HEK293 (cell line): ENCODE measurements around the gene ROR2.
A peak's percentile ranks its signal among the peaks of the same experiment; 100 is the strongest.

Experiments used
- CTCF ChIA-PET: fragments of 350-600 bp; formaldehyde crosslinking; extraction: SDS; loops from one replicate; lab custom pipeline; 2021; ENCODE audit warnings: antibody characterized with exemption; lab: Yijun Ruan, JAX
- POLR2A ChIA-PET: fragments of 300-600 bp; formaldehyde crosslinking; extraction: SDS; loops from one replicate; lab custom pipeline; 2020; ENCODE audit warnings: antibody characterized with exemption, inconsistent platforms; lab: Yijun Ruan, JAX
- H3K27ac ChIP-seq: fragments of 200-500 bp; sonication (Bioruptor generic); 2 replicates; pipeline ENCODE4 v1.5.1; 2014; ENCODE audit warnings: low read depth, low read length, control low read depth, inconsistent platforms; ENCODE audit errors: extremely low read depth
- H3K36me3 ChIP-seq, 2 experiments: fragments of 200-500 bp in 1 of 2; sonication (Bioruptor generic) in 1 of 2; 1 replicate in 1 of 2; 2 replicates in 1 of 2; pipeline ENCODE4 v1.5.1; 2014 to 2017; ENCODE audit warnings: inconsistent platforms in 2 of 2, low read length in 2 of 2; ENCODE audit not compliant: control insufficient read depth in 2 of 2, insufficient read depth in 1 of 2
- H3K4me1 ChIP-seq: fragments of 200-500 bp; sonication (Bioruptor generic); 2 replicates; pipeline ENCODE4 v1.5.1; 2014; ENCODE audit warnings: mild to moderate bottlenecking, low read length, inconsistent platforms; ENCODE audit not compliant: control insufficient read depth, insufficient read depth
- H3K4me3 ChIP-seq: 2 replicates; pipeline ENCODE4 v1.5.1; 2011; ENCODE audit warnings: low read depth, mild to moderate bottlenecking, control low read depth, low read length, moderate library complexity
- H3K9me3 ChIP-seq: fragments of 200-500 bp; sonication (Bioruptor generic); 2 replicates; pipeline ENCODE4 v1.5.1; 2014; ENCODE audit warnings: low read depth, low read length, inconsistent platforms; ENCODE audit not compliant: control insufficient read depth, insufficient read depth
- EGR2 ChIP-seq: fragments of 450-650 bp; formaldehyde crosslinking; IDR thresholded peaks from 2 replicates; pipeline ENCODE4 v1.5.1; 2016; ENCODE audit warnings: low read depth, missing biosample characterization, missing genetic modification characterization
- ELK4 ChIP-seq: IDR thresholded peaks from 2 replicates; pipeline ENCODE4 v1.6.1; 2011; ENCODE audit warnings: mild to moderate bottlenecking, low read depth, low read length, borderline replicate concordance
- KLF1 ChIP-seq: fragments of 450-650 bp; formaldehyde crosslinking; IDR thresholded peaks from 2 replicates; pipeline ENCODE4 v1.5.1; 2016; ENCODE audit warnings: missing biosample characterization, missing genetic modification characterization
- PATZ1 ChIP-seq: fragments of 450-650 bp; formaldehyde crosslinking; IDR thresholded peaks from 2 replicates; pipeline ENCODE4 v1.5.1; 2016; ENCODE audit warnings: missing biosample characterization, missing genetic modification characterization
- PRDM10 ChIP-seq: fragments of 450-650 bp; formaldehyde crosslinking; IDR thresholded peaks from 2 replicates; pipeline ENCODE4 v1.5.1; 2016; ENCODE audit warnings: missing biosample characterization, missing genetic modification characterization
- SCRT2 ChIP-seq: fragments of 450-650 bp; formaldehyde crosslinking; IDR thresholded peaks from 2 replicates; pipeline ENCODE4 v1.5.1; 2016; ENCODE audit warnings: missing biosample characterization, missing genetic modification characterization
- ZBTB11 ChIP-seq: fragments of 450-650 bp; formaldehyde crosslinking; conservative IDR thresholded peaks from 2 replicates; pipeline ENCODE4 v1.5.1; 2016; ENCODE audit warnings: low read depth, missing biosample characterization, missing genetic modification characterization
- ZNF26 ChIP-seq: fragments of 450-650 bp; formaldehyde crosslinking; IDR thresholded peaks from 2 replicates; pipeline ENCODE4 v1.5.1; 2016; ENCODE audit warnings: missing biosample characterization, missing genetic modification characterization
- ZNF449 ChIP-seq: fragments of 450-650 bp; formaldehyde crosslinking; IDR thresholded peaks from 2 replicates; pipeline ENCODE4 v1.5.1; 2017; ENCODE audit warnings: missing biosample characterization, mild to moderate bottlenecking, missing genetic modification characterization, moderate library complexity
- ZNF513 ChIP-seq: fragments of 450-650 bp; IDR thresholded peaks from 2 replicates; pipeline ENCODE4 v1.5.1; 2018; ENCODE audit warnings: missing biosample characterization, missing genetic modification characterization
- ZNF544 ChIP-seq: fragments of 450-650 bp; formaldehyde crosslinking; IDR thresholded peaks from 2 replicates; pipeline ENCODE4 v1.5.0; 2017; ENCODE audit warnings: missing biosample characterization, missing genetic modification characterization
- ZNF701 ChIP-seq: fragments of 450-650 bp; formaldehyde crosslinking; IDR thresholded peaks from 2 replicates; pipeline ENCODE4 v1.5.1; 2016; ENCODE audit warnings: missing biosample characterization, missing genetic modification characterization
- ZSCAN18 ChIP-seq: fragments of 450-650 bp; formaldehyde crosslinking; IDR thresholded peaks from 2 replicates; pipeline ENCODE4 v1.5.1; 2016; ENCODE audit warnings: missing biosample characterization, missing genetic modification characterization

Gene ROR2

GRCh38 chr9:91714874-91715615, 235.0 kb downstream of the ROR2 start:
- Histone ChIP-seq H3K9me3 (no peaks in the 10 kb centered on the region), H3K4me1 (no peaks in the 10 kb centered on the region), H3K4me3 (no peak overlapping the region), H3K27ac (no peak overlapping the region), H3K36me3 (no peaks in the 10 kb centered on the region)
- POLR2A ChIA-PET: interaction anchor here (0.6 kb wide), 2 partner anchors 8 to 577 kb away, joined by 3 to 4 read pairs; no protein-coding TSS in a partner anchor
- TF ChIP-seq ZNF449 (tag by site-specific recombination): no peak
- no peak for TF ChIP-seq ELK4
- TF ChIP-seq ZNF26 (tag by site-specific recombination): no peak
- TF ChIP-seq ZSCAN18 (tag by site-specific recombination): no peak
- TF ChIP-seq ZBTB11 (tag by site-specific recombination): no peak
- TF ChIP-seq ZNF544 (tag by site-specific recombination): no peak
- CTCF ChIA-PET: interaction anchor here (0.9 kb wide), 1 partner anchor 800 kb away, joined by 3 read pairs; no protein-coding TSS in a partner anchor

- POLR2A ChIA-PET: interaction anchor here (0.6 kb wide), 1 partner anchor 55 kb away, joined by 3 read pairs; no protein-coding TSS in a partner anchor
- Histone ChIP-seq H3K9me3 (no peaks in the 10 kb centered on the region), H3K4me1 (no peaks in the 10 kb centered on the region), H3K4me3 (0 out of 2 replicates have a peak overlapping the region, but pooled peaks have one; percentile 12), H3K27ac (no peak overlapping the region), H3K36me3 (no peaks in the 10 kb centered on the region)
- CTCF ChIA-PET: no interaction called here
- TF ChIP-seq PATZ1: peak; percentile 46; the same call in 1 of the 2 replicates
- no peak for TF ChIP-seq SCRT2 (tag by site-specific recombination)
- peak; percentile 38; the same call in 1 of the 2 replicates for TF ChIP-seq PRDM10 (tag by site-specific recombination)
- peak; percentile 58 for TF ChIP-seq KLF1
- TF ChIP-seq ZNF513 (tag by site-specific recombination): no peak
- no peak for TF ChIP-seq EGR2 (tag by site-specific recombination)
- TF ChIP-seq ZNF701 (tag by site-specific recombination): no peak
These were observed 235.8 kb downstream of the ROR2 start for GRCh38 chr9:91714020-91714806.
